Activated T-cell treated with anti-CD3 and anti-CD28 coated beads for 1 hour (primary cell): Measurements from ENCODE around the gene STAT1.

Experiments used
- DNase-seq: peaks from one replicate; pipeline ENCODE4 v3.0.0-alpha.2; 2020; ENCODE audit warnings: low read depth

The STAT1 gene

GRCh38 chr2:191031256-191031655 is 17.3 kb upstream of the STAT1 start:
- DNase-seq: no peak

GRCh38 chr2:191030521-191031154 is 16.7 kb upstream of the STAT1 start:
- DNase-seq: no peak

- no peak for DNase-seq
Measured at GRCh38 chr2:191029280-191029950, 15.4 kb upstream of the STAT1 start.

DNA sequence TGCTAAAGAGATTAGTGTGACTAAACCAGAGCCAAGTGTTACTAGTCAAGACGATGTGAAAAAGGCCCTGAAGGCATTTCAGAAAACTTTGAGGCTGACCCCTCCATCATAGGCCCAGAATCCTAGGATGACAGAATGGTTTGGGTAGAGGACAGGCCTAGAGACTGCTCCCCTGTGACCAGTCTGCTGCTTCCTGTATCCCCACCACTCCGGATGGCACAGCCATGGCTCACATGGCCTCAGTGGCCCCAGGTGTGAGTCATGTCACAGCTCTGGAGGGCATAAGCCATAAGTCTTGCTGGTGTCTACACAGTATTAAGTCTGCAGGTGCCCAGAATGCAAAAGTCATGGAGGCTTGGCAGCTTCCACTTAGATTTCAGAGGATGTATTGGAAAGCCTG is 12.4 kb upstream of the STAT1 start:
- no peak for DNase-seq

DNA sequence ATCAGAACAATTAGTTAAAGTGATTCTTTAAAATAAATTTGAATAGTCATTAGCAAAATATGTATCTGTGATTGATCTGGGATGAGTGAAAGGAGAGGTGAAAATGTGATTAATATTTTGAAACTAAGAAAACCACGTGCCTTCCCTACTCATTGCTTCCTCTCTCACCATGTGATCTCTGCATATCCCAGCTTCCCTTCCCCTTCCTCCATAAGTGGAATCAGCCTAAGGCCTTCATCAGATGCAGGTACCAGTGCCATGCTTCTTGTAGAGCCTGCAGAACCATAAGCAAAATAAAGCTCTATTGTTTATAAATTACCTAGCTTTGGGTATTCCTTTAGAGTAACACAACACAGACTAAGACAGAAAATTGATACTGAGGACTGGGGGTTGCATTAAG is 11.2 kb upstream of the STAT1 start:
- no peak for DNase-seq

- no peak for DNase-seq
Measured at GRCh38 chr2:191023235-191023679, 9.3 kb upstream of the STAT1 start.

GRCh38 chr2:191020742-191021381 is 6.9 kb upstream of the STAT1 start:
- no peak for DNase-seq

DNA sequence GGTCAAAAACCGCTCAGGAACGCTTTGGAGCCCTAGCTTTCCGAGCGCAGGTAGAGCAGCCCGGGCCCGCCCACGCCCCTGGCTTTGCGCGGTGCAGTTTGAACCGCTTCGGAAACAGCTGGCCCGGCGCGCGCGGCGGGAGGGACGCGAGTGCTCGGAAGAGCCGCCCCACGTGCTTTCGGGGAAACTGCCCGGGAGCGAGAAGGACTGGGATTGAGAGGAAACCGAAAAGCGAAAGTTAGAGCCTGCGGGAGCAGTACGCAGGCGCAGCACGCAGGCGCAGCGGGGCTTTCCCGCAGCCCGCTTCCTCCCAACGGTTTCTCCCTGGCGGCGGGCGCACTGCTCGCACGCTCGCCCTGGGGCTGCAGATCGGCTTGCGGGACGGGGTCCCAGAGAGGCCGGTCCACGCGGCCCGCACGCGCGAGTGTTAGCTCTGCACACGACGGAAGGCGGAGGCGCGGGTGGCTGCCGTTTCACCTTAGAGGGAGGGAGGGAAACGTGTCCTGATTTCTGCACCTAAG is 6.3 kb upstream of the STAT1 start:
- DNase-seq: peak; percentile 94

GRCh38 chr2:191019376-191019775 is 5.4 kb upstream of the STAT1 start:
- DNase-seq: no peak

DNA sequence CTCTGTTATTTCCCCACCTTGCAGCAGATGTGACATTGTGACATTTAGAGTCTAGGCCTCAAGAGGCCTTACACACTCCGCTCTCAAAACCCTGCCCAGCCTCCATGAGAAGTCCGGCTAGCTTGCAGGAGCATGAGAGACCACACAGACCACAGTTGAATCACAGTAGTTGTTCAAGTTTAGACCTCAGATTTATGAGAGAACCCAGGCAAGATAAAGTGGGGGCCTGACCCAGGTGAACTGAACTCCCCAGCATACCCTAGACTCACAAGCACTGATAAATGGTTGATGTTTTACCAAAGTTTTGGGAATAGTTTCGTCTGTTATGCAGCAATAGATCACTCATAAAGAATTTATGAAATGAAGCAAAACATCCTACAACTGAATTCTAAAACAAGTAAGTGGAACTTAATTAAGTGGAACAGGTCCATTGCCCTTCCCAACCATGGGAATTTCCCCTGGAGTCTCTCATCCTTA is 4.7 kb upstream of the STAT1 start:
- DNase-seq: no peak

DNA sequence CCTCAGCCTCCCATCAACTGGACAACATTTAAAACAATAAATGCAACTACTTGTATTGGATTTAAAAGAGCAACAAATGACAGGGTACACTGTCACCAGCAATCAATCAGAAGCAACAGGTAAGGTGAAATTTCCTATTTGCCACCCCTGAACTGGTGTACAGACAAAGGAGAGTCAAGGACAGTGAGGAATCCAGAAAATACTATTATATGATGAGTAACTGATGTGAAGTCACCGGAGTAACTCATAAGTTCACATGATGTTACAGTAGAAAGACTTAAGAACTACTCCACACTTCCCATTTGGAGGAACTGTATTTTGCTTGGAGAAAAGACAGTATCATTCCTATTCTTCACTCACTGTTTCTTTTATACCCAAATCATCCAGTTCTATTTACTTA is 4.1 kb upstream of the STAT1 start:
- no peak for DNase-seq

DNA sequence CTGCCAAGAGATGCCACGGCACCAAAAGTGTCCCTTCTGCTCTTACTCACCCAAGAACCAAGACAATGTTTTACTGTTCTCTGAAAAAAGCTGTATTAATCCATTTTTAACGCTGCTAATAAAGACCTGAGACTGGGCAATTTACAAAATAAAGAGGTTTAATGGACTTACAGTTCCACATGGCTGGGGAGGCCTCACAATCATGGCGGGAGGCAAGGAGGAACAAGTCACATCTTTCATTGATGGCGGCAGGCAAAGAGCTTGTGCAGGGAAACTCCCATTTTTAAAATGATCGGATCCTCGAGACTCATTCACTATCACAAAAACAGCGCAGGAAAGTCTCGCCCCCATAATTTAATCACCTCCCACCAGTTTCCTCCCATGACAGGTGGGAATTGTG is 1.9 kb upstream of the STAT1 start:
- DNase-seq: no peak

GRCh38 chr2:191015239-191015638 is 1.3 kb upstream of the STAT1 start:
- no peak for DNase-seq

DNA sequence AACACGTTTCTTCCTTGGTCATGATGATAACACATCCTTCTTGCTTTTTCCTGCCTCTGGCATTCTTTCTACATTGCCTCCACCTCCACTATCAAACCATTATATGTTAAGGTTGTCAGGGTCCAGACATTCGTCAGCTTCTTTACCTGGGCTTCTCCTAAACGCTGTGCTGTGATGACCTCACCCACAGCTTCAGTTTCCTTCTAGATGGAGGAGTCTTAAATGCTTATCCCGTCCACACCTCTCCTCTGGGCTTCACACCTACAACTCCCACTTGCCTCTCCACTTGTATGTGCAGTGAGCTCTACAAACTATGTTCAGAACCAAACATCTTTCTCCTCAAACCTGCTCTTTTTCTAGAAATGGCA is 666 bp upstream of the STAT1 start:
- no peak for DNase-seq

DNA sequence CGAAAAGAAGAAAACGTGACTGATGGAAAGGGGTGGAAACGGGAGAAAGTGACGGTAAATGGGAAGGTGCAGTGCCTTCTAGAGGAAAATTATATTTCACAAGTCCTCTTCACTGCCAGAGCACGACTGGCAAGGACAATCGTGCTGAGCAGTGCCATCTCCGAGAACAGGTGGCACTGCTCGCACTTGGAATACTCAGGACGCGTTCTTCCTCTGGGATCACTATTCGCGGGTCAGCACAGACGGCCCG is 364 bp downstream of the STAT1 start:
- DNase-seq: no peak

DNA sequence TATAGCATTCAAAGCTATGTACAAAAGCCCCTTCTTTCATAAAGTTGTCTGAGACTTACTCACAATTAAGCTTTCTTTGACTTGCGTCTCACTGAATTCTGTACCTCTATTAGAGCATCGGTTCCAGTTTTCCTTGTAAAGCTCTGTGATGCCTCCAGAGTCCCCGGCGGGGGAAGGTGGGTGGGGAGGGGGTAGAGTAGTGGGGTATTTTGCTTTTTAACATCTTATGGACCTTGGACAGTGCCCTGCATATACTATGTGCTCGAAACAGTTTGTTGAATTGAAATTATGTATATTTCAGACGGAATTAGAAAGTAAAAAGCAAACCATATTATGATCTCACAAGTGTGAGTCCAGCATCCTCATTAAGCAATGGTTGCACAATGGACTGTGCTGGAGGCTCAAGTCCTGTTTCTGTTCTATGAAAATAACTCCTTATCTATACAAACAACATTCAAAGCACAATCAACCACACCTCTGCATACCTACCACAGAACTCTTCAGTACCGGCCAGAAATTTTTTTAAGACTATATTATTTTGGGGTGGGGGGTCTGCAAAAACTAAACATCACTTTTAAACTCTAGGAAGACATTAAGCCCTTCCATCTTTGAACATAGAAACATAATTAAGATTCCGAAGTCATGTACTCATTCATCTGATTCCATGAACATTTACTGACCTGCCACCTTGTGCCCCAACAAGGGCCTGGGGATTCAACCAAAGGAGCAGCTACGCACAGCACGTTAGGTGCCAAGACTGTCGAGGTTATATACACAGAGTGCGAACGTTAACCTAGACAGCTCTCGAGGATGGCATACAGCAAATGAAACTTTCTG is 908 bp downstream of the STAT1 start:
- no peak for DNase-seq

- no peak for DNase-seq
Measured at GRCh38 chr2:191012346-191012745, 1.6 kb downstream of the STAT1 start.

DNA sequence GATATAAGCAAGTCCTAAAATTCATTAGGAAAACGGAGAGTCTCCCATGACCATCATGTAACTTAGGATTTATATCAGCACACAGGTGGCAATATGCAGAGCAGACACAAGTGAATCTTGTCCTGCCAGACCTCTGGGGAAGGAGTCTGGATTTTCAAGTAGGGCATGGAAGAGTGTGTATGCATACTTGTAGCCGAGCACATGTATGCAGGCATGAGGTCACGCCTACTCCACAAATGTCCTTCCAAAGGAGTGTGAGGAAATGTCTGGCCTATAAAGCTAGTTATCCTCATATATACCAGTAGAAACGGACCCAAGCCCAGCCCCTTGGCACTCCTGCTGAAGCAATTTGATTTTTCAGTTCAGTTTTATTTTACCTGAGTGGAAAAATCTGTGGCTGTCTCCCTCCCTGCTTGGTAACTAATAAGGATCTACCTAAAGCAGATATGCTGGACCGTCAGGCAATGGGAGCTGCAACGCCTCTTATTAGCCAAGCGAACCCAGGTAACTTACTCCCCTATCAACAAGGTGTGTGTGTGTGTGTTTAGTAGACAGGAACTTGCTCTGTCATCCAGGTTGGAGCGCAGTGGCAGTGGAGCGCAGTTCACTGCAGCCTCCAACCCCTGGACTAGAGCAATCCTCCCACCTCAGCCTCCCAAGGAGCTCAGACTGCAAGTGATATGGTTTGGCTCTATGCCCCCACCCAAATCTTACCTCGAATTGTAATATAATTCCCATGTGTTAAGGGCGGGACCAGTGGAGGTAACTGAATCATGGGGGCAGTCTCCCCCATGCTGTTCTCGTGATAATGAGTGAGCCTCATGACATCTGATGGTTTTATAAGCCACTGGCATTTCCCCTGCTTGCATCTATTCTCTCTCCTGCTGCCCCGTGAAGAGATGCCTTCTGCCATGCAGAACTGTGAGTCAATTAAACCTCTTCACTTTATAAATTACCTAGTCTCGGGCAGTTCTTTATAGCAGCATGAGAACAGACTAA is 2.8 kb downstream of the STAT1 start:
- DNase-seq: no peak

GRCh38 chr2:191009541-191010374 is 4.2 kb downstream of the STAT1 start:
- no peak for DNase-seq

GRCh38 chr2:191008286-191008685 is 5.7 kb downstream of the STAT1 start:
- DNase-seq: no peak
